Trophoblast cell (in vitro differentiated cells and primary cell): ENCODE results near the gene ENKD1.

Experiments
- DNase-seq, 2 donors: peaks; one replicate each; pipeline ENCODE4 v3.0.0-alpha.2; 2016
- H2AFZ ChIP-seq: 2 replicates; pipeline ENCODE4 v1.6.1; 2013; ENCODE audit warnings: low read length, moderate library complexity, mild to moderate bottlenecking; ENCODE audit not compliant: insufficient read depth, poor library complexity
- H2AK5ac ChIP-seq: 2 replicates; pipeline ENCODE4 v1.6.1; 2013; ENCODE audit warnings: mild to moderate bottlenecking, low read length
- H2BK120ac ChIP-seq: 2 replicates; pipeline ENCODE4 v1.6.1; 2013; ENCODE audit warnings: low read length, mild to moderate bottlenecking, moderate library complexity; ENCODE audit not compliant: insufficient read depth, poor library complexity
- H2BK12ac ChIP-seq: 2 replicates; pipeline ENCODE4 v1.6.1; 2013; ENCODE audit warnings: mild to moderate bottlenecking, low read length, moderate library complexity
- H2BK5ac ChIP-seq: 2 replicates; pipeline ENCODE4 v1.6.1; 2013; ENCODE audit warnings: low read length, low read depth, moderate library complexity, mild to moderate bottlenecking; ENCODE audit not compliant: poor library complexity
- H3K14ac ChIP-seq: 2 replicates; pipeline ENCODE4 v1.6.1; 2013; ENCODE audit warnings: mild to moderate bottlenecking, low read length
- H3K18ac ChIP-seq: 2 replicates; pipeline ENCODE4 v1.6.1; 2013; ENCODE audit warnings: mild to moderate bottlenecking, low read length
- H3K23ac ChIP-seq: 2 replicates; pipeline ENCODE4 v1.6.1; 2013; ENCODE audit warnings: low read length
- H3K27ac ChIP-seq: 2 replicates; pipeline ENCODE4 v1.5.1; 2013; ENCODE audit warnings: low read depth, mild to moderate bottlenecking, inconsistent platforms, low read length, moderate library complexity
- H3K27me3 ChIP-seq: 2 replicates; pipeline ENCODE4 v1.6.1; 2013; ENCODE audit warnings: inconsistent platforms, mild to moderate bottlenecking, low read length, moderate library complexity; ENCODE audit not compliant: insufficient read depth
- H3K36me3 ChIP-seq, 2 experiments: 1 replicate in 1 of 2; 2 replicates in 1 of 2; pipeline ENCODE4 v1.6.1; 2013; ENCODE audit warnings: low read length in 2 of 2, mild to moderate bottlenecking in 2 of 2, moderate library complexity in 1 of 2; ENCODE audit not compliant: insufficient read depth in 2 of 2, control insufficient read depth in 1 of 2
- H3K4ac ChIP-seq: 2 replicates; pipeline ENCODE4 v1.6.1; 2013; ENCODE audit warnings: low read depth, mild to moderate bottlenecking, low read length, moderate library complexity
- H3K4me1 ChIP-seq, 2 experiments: 1 replicate in 1 of 2; 2 replicates in 1 of 2; pipeline ENCODE4 v1.6.1; 2013; ENCODE audit warnings: low read length in 2 of 2, mild to moderate bottlenecking in 2 of 2, moderate library complexity in 1 of 2; ENCODE audit not compliant: insufficient read depth in 2 of 2, control insufficient read depth in 1 of 2
- H3K4me2 ChIP-seq: 2 replicates; pipeline ENCODE4 v1.6.1; 2013; ENCODE audit warnings: inconsistent platforms, mild to moderate bottlenecking, low read length, moderate library complexity
- H3K4me3 ChIP-seq: 2 replicates; pipeline ENCODE4 v1.5.1; 2013; ENCODE audit warnings: mild to moderate bottlenecking, low read depth, low read length, inconsistent platforms
- H3K79me1 ChIP-seq: one replicate; pipeline ENCODE4 v1.6.1; 2013; ENCODE audit warnings: low read length
- H3K79me2 ChIP-seq: 2 replicates; pipeline ENCODE4 v1.6.1; 2013; ENCODE audit warnings: low read length, mild to moderate bottlenecking; ENCODE audit not compliant: control insufficient read depth, insufficient read depth, poor library complexity
- H3K9ac ChIP-seq: 2 replicates; pipeline ENCODE4 v1.6.1; 2013; ENCODE audit warnings: mild to moderate bottlenecking, low read length
- H3K9me3 ChIP-seq: 2 replicates; pipeline ENCODE4 v1.6.1; 2013; ENCODE audit warnings: low read depth, mild to moderate bottlenecking, control low read depth, inconsistent platforms, low read length; ENCODE audit not compliant: insufficient read depth
- H4K12ac ChIP-seq: 2 replicates; pipeline ENCODE4 v1.6.1; 2013; ENCODE audit warnings: low read depth, mild to moderate bottlenecking, low read length, moderate library complexity
- H4K8ac ChIP-seq: 2 replicates; pipeline ENCODE4 v1.6.1; 2013; ENCODE audit warnings: low read depth, mild to moderate bottlenecking, low read length, moderate library complexity
- H4K91ac ChIP-seq: one replicate; pipeline ENCODE4 v1.6.1; 2013; ENCODE audit warnings: low read depth, mild to moderate bottlenecking, low read length, moderate library complexity
- WGBS: extraction: QIAGEN DNeasy Blood & Tissue Kit; methylation state at CpG from one replicate; pipeline ENCODE4 v1.1.7; 2013; ENCODE audit warnings: missing lambda C conversion rate; ENCODE audit not compliant: insufficient read length, insufficient coverage; ENCODE audit errors: extremely low coverage; 5-methylcytosine and 5-hydroxymethylcytosine counted together

Gene ENKD1

GRCh38 chr16:67667817-67668494, 1.4 kb upstream of the ENKD1 start:
- H2AK5ac ChIP-seq, result no peak overlapping the region
- no peak overlapping the region for H2BK5ac ChIP-seq
- H3K4me1 ChIP-seq, result peaks cover 11% of the 10 kb centered on the region in 2 experiments
- H4K8ac ChIP-seq, result no peak overlapping the region
- H2BK120ac ChIP-seq, result no peak overlapping the region
- H3K9ac ChIP-seq, result no peak overlapping the region
- no peak overlapping the region for H3K4me2 ChIP-seq
- peaks cover 5% of the 10 kb centered on the region for H3K79me1 ChIP-seq
- peaks cover 0 to 3% of the 10 kb centered on the region in 2 experiments for H3K36me3 ChIP-seq
- DNase-seq, result peak; percentile 97
- no peak overlapping the region for H2BK12ac ChIP-seq
- no peak overlapping the region for H4K91ac ChIP-seq
- no peak overlapping the region for H3K4ac ChIP-seq
- no peak overlapping the region for H3K27ac ChIP-seq
- H4K12ac ChIP-seq, result no peak overlapping the region
- no peak overlapping the region for H3K4me3 ChIP-seq
- no peak overlapping the region for H2AFZ ChIP-seq
- no peaks in the 10 kb centered on the region for H3K27me3 ChIP-seq
- peaks cover 3% of the 10 kb centered on the region for H3K79me2 ChIP-seq
- WGBS, result no CpG with 5 or more reads among the region's 18 CpGs
- no peaks in the 10 kb centered on the region for H3K9me3 ChIP-seq
- no peak overlapping the region for H3K18ac ChIP-seq
- H3K23ac ChIP-seq, result no peak overlapping the region
- H3K14ac ChIP-seq, result no peak overlapping the region

- Histone ChIP-seq H3K23ac (no peak overlapping the region), H3K4ac (no peak overlapping the region), H3K4me1 (peaks cover 11% of the 10 kb centered on the region in 2 experiments), H3K27ac (no peak overlapping the region), H3K4me3 (no peak overlapping the region), H2AK5ac (no peak overlapping the region), H4K8ac (peak overlapping the region; percentile 93), H3K36me3 (peaks cover 2 to 4% of the 10 kb centered on the region in 2 experiments), H3K79me2 (peaks cover 3% of the 10 kb centered on the region), H3K18ac (no peak overlapping the region), H3K4me2 (peak overlapping the region; percentile 78), H3K27me3 (no peaks in the 10 kb centered on the region), H3K79me1 (peaks cover 5% of the 10 kb centered on the region), H2AFZ (no peak overlapping the region), H2BK12ac (no peak overlapping the region), H3K14ac (no peak overlapping the region), H4K91ac (no peak overlapping the region), H2BK5ac (no peak overlapping the region), H3K9ac (no peak overlapping the region), H3K9me3 (no peaks in the 10 kb centered on the region), H4K12ac (no peak overlapping the region), H2BK120ac (no peak overlapping the region)
- DNase-seq, result no peak
- WGBS, result no CpG with 5 or more reads among the region's 10 CpGs
Observed at GRCh38 chr16:67667453-67667816, 885 bp upstream of the ENKD1 start.

- Histone ChIP-seq H3K27ac (no peak overlapping the region), H2AK5ac (no peak overlapping the region), H3K4me1 (peaks cover 11 to 14% of the 10 kb centered on the region in 2 experiments), H4K8ac (peak overlapping the region; percentile 3), H3K36me3 (peaks cover 4% of the 10 kb centered on the region in 2 experiments), H3K27me3 (no peaks in the 10 kb centered on the region), H4K91ac (no peak overlapping the region), H3K23ac (no peak overlapping the region), H3K79me2 (peaks cover 3% of the 10 kb centered on the region), H3K9ac (no peak overlapping the region), H3K14ac (peak overlapping the region; percentile 13), H3K18ac (no peak overlapping the region), H3K9me3 (no peaks in the 10 kb centered on the region), H3K4ac (no peak overlapping the region), H2BK120ac (no peak overlapping the region), H3K4me3 (peak overlapping the region; percentile 79), H2AFZ (no peak overlapping the region), H3K4me2 (peak overlapping the region; percentile 78), H2BK12ac (no peak overlapping the region), H4K12ac (peak overlapping the region; percentile 6), H3K79me1 (peaks cover 5% of the 10 kb centered on the region), H2BK5ac (no peak overlapping the region)
- no CpG with 5 or more reads among the region's 46 CpGs for WGBS
- no peak for DNase-seq
Observed at GRCh38 chr16:67666032-67666551, 458 bp downstream of the ENKD1 start.

GRCh38 chr16:67665598-67665997, 952 bp downstream of the ENKD1 start:
- no CpG with 5 or more reads among the region's 5 CpGs for WGBS
- peaks cover 5% of the 10 kb centered on the region for H3K79me1 ChIP-seq
- H3K14ac ChIP-seq, result no peak overlapping the region
- H3K23ac ChIP-seq, result no peak overlapping the region
- peaks cover 11 to 14% of the 10 kb centered on the region in 2 experiments for H3K4me1 ChIP-seq
- H4K12ac ChIP-seq, result no peak overlapping the region
- no peaks in the 10 kb centered on the region for H3K9me3 ChIP-seq
- no peak overlapping the region for H3K27ac ChIP-seq
- DNase-seq, result no peak
- peaks cover 4% of the 10 kb centered on the region in 2 experiments for H3K36me3 ChIP-seq
- H3K27me3 ChIP-seq, result no peaks in the 10 kb centered on the region
- H3K18ac ChIP-seq, result no peak overlapping the region
- no peak overlapping the region for H4K91ac ChIP-seq
- no peak overlapping the region for H3K4me3 ChIP-seq
- no peak overlapping the region for H2AK5ac ChIP-seq
- H2BK5ac ChIP-seq, result no peak overlapping the region
- no peak overlapping the region for H2BK12ac ChIP-seq
- no peak overlapping the region for H2BK120ac ChIP-seq
- H3K79me2 ChIP-seq, result peaks cover 3% of the 10 kb centered on the region
- H3K9ac ChIP-seq, result no peak overlapping the region
- H3K4ac ChIP-seq, result no peak overlapping the region
- H3K4me2 ChIP-seq, result peak overlapping the region; percentile 78
- H2AFZ ChIP-seq, result no peak overlapping the region
- H4K8ac ChIP-seq, result peak overlapping the region; percentile 3
